Prostate gland (tissue), 1 donor: ENCODE results near the gene RFXAP.

Source experiments
- POLR2A ChIP-seq: fragments of 450-650 bp; IDR thresholded peaks from one replicate; pipeline ENCODE4 v1.6.1; 2016; ENCODE audit warnings: antibody characterized with exemption, mild to moderate bottlenecking
- POLR2AphosphoS5 ChIP-seq: sonication (generic); formaldehyde crosslinking; IDR thresholded peaks from one replicate; pipeline ENCODE4 v1.6.1; 2017; ENCODE audit warnings: antibody characterized with exemption

DNA sequence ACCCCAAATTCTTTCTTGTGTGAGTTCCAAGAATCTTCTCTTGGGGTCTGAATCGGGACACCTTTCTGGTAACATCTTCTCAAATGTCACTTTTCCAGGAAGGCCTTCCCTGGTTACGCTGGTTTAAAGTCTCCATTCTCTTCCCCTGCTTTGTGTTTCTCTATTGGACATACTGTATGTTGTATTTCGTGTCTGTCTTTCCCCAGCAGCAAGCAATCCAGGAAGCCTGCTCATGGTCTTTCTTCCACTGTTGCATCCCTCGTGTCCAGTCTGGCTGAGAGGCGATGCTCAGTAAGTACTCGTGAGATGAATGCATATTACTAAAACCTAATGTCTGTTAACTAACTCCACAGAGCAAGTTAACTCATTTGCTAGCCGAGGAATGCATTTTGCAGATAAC lies 43.7 kb downstream of the RFXAP start:
- TF ChIP-seq POLR2A: no peak
- no peak for TF ChIP-seq POLR2AphosphoS5
